Esophagus squamous epithelium (tissue), 5 donors: ENCODE measurements around the gene PRDX5. TPM values are rescaled to one million over a fixed set of nuclear protein-coding genes. Genes with fewer than 3 reads are reported as not detected.

Experiments used
- DNase-seq: peaks from one replicate; lab custom pipeline; 2025; lab: John Stamatoyannopoulos, UW
- H3K27ac ChIP-seq, 4 donors: fragments of 200-600 bp; sonication (generic); one replicate each; pipeline ENCODE4 v1.5.1; 2016 to 2019; ENCODE audit warnings: mild to moderate bottlenecking in 1 of 4
- H3K27me3 ChIP-seq, 4 donors: fragments of 200-600 bp; sonication (generic); 1 replicate in 3 of 4; 2 replicates in 1 of 4; pipeline versions ENCODE4 v1.5.1 to v1.6.0; 2017 to 2021; ENCODE audit warnings: antibody characterized with exemption in 1 of 4
- H3K36me3 ChIP-seq, 3 donors: fragments of 200-600 bp; sonication (generic); one replicate each; pipeline ENCODE4 v1.5.1; 2016 to 2019
- H3K4me1 ChIP-seq, 3 donors: fragments of 200-600 bp; sonication (generic); one replicate each; pipeline ENCODE4 v1.5.1; 2017 to 2019
- H3K4me3 ChIP-seq, 4 donors: fragments of 200-600 bp; sonication (generic); 1 replicate in 3 of 4; 2 replicates in 1 of 4; pipeline ENCODE4 v1.5.1; 2016 to 2019; ENCODE audit warnings: mild to moderate bottlenecking in 2 of 4, moderate library complexity in 1 of 4
- H3K9me3 ChIP-seq, 3 donors: fragments of 200-600 bp; sonication (generic); one replicate each; pipeline ENCODE4 v1.5.1; 2016 to 2019
- POLR2A ChIP-seq, 4 donors: fragments of 450-650 bp; IDR thresholded peaks; one replicate each; pipeline ENCODE4 v1.6.1; 2017; ENCODE audit warnings: antibody characterized with exemption in 4 of 4, mild to moderate bottlenecking in 4 of 4, moderate library complexity in 3 of 4
- WGBS, 2 donors: methylation state at CpG; one replicate each; pipeline ENCODE4 v1.1.5; 2018; 5-methylcytosine and 5-hydroxymethylcytosine counted together
- intact Hi-C: fragments of 100-400 bp; cut with DNase I; formaldehyde crosslinking; loops from one replicate; pipeline ENCODE4 v1.15.0; 2022
- total RNA-seq, 4 donors: library from RNA; depleted of rRNA; stranded (reverse); fragments of >200 nt; gene quantifications; one replicate each; pipeline ENCODE4 v1.1.0, GENCODE V29; 2016
- TF ChIP-seq, protein P1 (sequence below), 6 experiments: fragments of 450-650 bp in 4 of 6; fragments of 200-600 bp in 2 of 6; sonication (generic) in 2 of 6; IDR thresholded peaks; one replicate each; pipeline ENCODE4 v1.5.1; 2016 to 2019; ENCODE audit warnings: antibody characterized with exemption in 6 of 6, mild to moderate bottlenecking in 4 of 6, moderate library complexity in 4 of 6
- donor health status: DM: yes; HTN: yes; CAD: no.

Gene PRDX5
- total RNA-seq, 4 donors from 2014 or later: 309 to 602 (median 476) TPM

DNA sequence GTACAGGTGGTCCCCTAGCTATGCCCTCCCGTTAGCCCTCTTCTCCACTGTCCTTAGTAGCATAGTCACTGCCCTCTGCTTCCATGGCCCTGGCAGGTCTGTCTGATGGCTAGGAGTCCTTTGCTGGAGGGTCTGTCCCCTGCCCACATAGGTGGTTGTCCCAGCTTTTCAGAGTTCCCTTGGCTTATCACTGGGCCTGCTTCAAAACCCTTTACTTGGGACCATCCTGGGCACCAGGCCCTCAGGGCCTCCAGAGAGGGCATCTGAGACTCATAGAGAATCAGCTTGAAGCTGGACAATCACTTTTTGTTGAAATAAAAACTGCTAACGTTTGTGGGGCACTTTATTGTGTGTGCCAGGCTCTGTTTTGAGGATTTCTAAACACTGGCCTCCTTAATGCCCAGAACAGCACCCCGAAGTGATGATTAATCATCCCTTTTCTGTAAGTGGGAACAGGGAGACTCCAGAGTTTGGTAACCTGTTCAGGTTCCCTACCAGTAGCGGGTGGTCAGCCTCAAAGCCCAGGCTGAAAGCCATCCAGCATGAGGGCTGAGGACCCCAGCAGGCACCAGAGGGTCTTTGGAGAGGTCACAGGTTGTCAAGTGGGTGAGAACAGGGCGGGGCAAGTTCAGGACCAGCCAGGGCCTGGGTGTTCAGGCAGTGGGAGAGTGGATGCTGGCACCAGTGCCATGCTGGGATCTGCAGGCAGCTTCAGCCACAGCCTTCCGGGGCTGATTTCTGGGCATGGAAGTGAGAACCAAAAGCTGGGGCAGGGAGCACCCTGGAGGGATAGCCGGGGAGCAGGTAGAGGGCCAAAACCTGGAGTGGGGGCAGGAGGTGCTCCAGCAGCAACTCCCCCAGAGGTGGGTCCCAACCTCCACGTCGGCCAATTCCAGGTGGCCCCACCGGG is 27.3 kb upstream of the PRDX5 start:
- no peak for DNase-seq
- Histone ChIP-seq H3K9me3 (no peaks in the 10 kb centered on the region), H3K27ac (no peak overlapping the region), H3K4me1 (peaks cover 22 to 44% (median 29%) of the 10 kb centered on the region in 3 donors), H3K36me3 (peaks cover 0 to 10% (median 0%) of the 10 kb centered on the region in 3 donors), H3K4me3 (peak overlapping the region in 1 of 4 donors; percentile 67), H3K27me3 (peaks cover 8 to 58% (median 11%) of the 10 kb centered on the region in 4 donors)
- intact Hi-C loops: no loop called here
- TF ChIP-seq, protein P1, sequence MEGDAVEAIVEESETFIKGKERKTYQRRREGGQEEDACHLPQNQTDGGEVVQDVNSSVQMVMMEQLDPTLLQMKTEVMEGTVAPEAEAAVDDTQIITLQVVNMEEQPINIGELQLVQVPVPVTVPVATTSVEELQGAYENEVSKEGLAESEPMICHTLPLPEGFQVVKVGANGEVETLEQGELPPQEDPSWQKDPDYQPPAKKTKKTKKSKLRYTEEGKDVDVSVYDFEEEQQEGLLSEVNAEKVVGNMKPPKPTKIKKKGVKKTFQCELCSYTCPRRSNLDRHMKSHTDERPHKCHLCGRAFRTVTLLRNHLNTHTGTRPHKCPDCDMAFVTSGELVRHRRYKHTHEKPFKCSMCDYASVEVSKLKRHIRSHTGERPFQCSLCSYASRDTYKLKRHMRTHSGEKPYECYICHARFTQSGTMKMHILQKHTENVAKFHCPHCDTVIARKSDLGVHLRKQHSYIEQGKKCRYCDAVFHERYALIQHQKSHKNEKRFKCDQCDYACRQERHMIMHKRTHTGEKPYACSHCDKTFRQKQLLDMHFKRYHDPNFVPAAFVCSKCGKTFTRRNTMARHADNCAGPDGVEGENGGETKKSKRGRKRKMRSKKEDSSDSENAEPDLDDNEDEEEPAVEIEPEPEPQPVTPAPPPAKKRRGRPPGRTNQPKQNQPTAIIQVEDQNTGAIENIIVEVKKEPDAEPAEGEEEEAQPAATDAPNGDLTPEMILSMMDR (IDR thresholded peaks at IDR 0.05): no peak
- TF ChIP-seq POLR2A (IDR thresholded peaks at IDR 0.05): no peak
- 46 to 50% methylated on average over 4 to 6 of the region's 10 CpGs for WGBS, 2 donors

DNA sequence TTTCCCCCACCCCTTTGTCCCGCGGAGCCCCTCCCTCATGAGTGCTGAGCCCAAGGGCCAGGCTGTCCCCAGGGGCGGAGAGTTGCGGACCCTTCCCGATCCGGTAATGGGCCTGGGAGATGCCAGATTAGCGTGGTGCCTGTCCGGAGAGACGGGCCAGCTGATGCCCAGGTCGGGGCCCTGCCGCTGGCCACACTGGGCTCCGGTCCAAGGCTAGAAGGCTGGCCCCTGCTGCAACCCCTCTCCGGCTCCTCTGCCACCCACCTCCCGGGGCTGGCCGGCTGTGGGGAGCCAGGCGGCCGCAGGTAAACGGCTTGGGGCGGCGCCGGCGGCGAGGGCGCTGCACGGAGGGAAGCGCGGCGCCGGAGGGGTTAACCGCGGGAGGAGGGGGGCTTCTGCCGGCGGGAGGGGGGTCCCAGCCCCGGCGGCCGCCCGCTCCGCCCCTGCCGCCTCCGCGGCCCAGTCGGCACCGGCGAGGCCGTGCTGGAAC is 26.6 kb upstream of the PRDX5 start, which contains the start of gene KCNK4:
Gene KCNK4, plus strand, starts transcription at position 41 of the 490 bp plus-strand sequence. CDS start 1,717 bp downstream, outside the sequence.
- whole genome bisulfite sequencing, 2 donors: no CpG with 5 or more reads among the region's 45 CpGs
- H3K4me1 ChIP-seq: peaks cover 16 to 40% (median 24%) of the 10 kb centered on the region in 3 donors
- H3K36me3 ChIP-seq: peaks cover 0 to 10% (median 0%) of the 10 kb centered on the region in 3 donors
- peak within 1 kb of the TSS; percentile 23 to 67 (median 37) for H3K4me3 ChIP-seq
- intact Hi-C loops: no loop called here
- DNase-seq: no peak
- H3K27ac ChIP-seq: no peak within 1 kb of the TSS
- no peaks in the 10 kb centered on the region for H3K9me3 ChIP-seq
- no peak for TF ChIP-seq POLR2A (IDR thresholded peaks at IDR 0.05)
- TF ChIP-seq, protein P1 (IDR thresholded peaks at IDR 0.05): no peak
- H3K27me3 ChIP-seq: peaks cover 8 to 65% (median 11%) of the 10 kb centered on the region in 4 donors

DNA sequence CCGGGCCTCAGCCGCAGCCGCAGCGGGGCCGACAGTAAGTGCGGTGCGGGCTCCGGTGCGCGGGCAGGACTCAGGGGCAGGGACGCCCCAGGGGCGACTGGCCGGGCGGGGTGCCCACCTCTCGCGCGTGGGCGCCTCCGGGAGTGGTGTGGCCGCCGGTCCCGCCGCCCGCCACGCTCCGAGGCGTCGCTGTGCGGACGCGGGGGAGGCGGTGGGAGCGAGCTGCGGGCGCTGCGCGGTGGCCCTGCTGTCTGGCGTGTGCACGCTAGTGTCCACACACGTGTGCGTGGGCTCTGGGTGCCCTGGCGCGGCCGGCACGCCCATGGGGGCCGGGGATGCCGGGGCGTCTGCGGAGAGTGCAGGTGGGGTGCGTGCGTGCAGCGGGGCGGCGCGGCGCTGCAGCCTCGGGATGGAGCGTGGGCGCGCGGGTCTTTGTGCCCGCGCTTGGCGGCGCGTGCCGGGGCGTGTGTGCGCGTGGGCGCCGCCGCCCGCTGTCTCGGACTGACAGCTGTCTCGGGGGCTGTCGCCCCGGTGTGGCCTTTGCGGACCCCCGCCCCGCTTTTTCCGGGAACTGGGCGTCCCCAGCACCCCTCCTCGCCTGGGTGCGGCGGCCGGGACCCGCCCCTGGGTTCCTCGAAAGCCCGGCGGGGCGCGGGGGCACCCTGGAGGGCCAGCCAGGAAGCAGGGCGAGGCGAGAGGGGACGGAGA is 26.0 kb upstream of the PRDX5 start:
- Histone ChIP-seq H3K36me3 (peaks cover 0 to 10% (median 0%) of the 10 kb centered on the region in 3 donors), H3K4me3 (peak overlapping the region; percentile 23 to 67 (median 37)), H3K9me3 (no peaks in the 10 kb centered on the region), H3K27ac (no peak overlapping the region), H3K27me3 (peaks cover 8 to 71% (median 14%) of the 10 kb centered on the region in 4 donors), H3K4me1 (peaks cover 10 to 40% (median 20%) of the 10 kb centered on the region in 3 donors)
- intact Hi-C loops: no loop called here
- WGBS, 2 donors: no CpG with 5 or more reads among the region's 96 CpGs
- DNase-seq: no peak
- TF ChIP-seq POLR2A (IDR thresholded peaks at IDR 0.05): no peak
- TF ChIP-seq, protein P1 (IDR thresholded peaks at IDR 0.05): no peak

DNA sequence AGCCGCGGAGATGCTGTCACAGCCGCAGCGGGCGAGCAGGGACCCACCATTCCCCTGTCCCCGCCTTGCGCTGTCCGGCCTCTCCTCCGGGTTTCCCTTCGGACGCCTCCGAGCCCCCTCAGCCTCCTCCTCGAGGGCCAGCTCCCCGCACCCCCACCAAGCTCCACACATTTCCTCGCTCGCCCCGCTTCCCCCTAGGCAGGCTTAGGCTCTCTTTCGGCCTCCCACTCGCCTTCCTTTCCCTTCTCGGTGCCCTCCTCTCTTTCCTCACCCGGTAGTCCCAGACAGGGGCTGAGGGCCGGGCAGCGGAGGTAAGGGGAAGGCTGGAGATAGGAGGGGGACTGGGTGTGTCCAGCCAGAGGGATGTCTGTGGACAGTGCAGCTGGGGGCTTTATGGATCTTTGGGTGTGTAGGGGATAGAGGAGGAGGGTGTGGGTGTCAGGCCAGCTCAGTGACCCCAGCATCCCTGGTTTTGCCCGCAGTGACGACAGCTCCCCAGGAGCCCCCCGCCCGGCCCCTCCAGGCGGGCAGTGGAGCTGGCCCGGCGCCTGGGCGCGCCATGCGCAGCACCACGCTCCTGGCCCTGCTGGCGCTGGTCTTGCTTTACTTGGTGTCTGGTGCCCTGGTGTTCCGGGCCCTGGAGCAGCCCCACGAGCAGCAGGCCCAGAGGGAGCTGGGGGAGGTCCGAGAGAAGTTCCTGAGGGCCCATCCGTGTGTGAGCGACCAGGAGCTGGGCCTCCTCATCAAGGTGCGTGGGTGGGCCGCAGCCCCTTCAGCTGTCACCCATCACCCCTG is 25.3 kb upstream of the PRDX5 start:
- WGBS, 2 donors: 6 to 12% methylated on average over 17 to 21 of the region's 42 CpGs
- Histone ChIP-seq H3K36me3 (peaks cover 0 to 7% (median 0%) of the 10 kb centered on the region in 3 donors), H3K27me3 (peaks cover 8 to 78% (median 17%) of the 10 kb centered on the region in 4 donors), H3K9me3 (no peaks in the 10 kb centered on the region), H3K4me1 (peaks cover 10 to 36% (median 20%) of the 10 kb centered on the region in 3 donors), H3K4me3 (peak overlapping the region; percentile 23 to 67 (median 37)), H3K27ac (no peak overlapping the region)
- intact Hi-C loops: no loop called here
- no peak for DNase-seq
- no peak for TF ChIP-seq POLR2A (IDR thresholded peaks at IDR 0.05)
- TF ChIP-seq, protein P1 (IDR thresholded peaks at IDR 0.05): no peak
